AG09309 (cell line): ENCODE measurements around the gene SEMA5A.

ENCODE experiments used
- DNase-seq: peaks from one replicate; pipeline ENCODE4 v3.0.0-alpha.2; 2010; ENCODE audit warnings: low read depth
- H3K4me3 ChIP-seq: 2 replicates; pipeline ENCODE4 v1.5.1; 2011; ENCODE audit warnings: mild to moderate bottlenecking, low read depth, low read length, moderate library complexity; ENCODE audit not compliant: control insufficient read depth
- TF ChIP-seq, protein P1 (sequence below): IDR thresholded peaks from 2 replicates; pipeline ENCODE4 v1.5.1; 2011; ENCODE audit warnings: mild to moderate bottlenecking, low read depth, low read length, inconsistent platforms; ENCODE audit not compliant: insufficient read depth, control insufficient read depth; ENCODE audit errors: missing control alignments

Gene SEMA5A

DNA sequence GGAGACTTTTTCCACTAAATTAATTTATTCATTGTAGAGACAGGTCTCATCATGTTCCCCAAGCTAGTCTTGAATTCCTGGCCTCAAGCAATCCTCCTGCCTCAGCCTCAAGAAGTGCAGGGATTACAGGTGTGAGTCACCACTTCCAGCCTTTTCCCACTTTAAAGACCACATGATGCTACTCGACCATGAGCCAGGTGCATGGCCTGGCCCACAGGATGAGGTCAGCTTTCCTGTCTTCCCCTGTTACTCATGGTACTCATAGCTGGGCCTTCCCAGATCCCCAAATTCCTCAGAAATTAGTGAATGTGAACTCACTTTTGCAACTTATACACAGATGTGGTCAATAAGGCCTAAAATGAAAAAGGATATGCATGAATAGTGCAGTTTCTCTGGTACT is 395.9 kb downstream of the SEMA5A start:
- no peak overlapping the region for H3K4me3 ChIP-seq
- TF ChIP-seq, protein P1, sequence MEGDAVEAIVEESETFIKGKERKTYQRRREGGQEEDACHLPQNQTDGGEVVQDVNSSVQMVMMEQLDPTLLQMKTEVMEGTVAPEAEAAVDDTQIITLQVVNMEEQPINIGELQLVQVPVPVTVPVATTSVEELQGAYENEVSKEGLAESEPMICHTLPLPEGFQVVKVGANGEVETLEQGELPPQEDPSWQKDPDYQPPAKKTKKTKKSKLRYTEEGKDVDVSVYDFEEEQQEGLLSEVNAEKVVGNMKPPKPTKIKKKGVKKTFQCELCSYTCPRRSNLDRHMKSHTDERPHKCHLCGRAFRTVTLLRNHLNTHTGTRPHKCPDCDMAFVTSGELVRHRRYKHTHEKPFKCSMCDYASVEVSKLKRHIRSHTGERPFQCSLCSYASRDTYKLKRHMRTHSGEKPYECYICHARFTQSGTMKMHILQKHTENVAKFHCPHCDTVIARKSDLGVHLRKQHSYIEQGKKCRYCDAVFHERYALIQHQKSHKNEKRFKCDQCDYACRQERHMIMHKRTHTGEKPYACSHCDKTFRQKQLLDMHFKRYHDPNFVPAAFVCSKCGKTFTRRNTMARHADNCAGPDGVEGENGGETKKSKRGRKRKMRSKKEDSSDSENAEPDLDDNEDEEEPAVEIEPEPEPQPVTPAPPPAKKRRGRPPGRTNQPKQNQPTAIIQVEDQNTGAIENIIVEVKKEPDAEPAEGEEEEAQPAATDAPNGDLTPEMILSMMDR = no peak
- DNase-seq = no peak

DNA sequence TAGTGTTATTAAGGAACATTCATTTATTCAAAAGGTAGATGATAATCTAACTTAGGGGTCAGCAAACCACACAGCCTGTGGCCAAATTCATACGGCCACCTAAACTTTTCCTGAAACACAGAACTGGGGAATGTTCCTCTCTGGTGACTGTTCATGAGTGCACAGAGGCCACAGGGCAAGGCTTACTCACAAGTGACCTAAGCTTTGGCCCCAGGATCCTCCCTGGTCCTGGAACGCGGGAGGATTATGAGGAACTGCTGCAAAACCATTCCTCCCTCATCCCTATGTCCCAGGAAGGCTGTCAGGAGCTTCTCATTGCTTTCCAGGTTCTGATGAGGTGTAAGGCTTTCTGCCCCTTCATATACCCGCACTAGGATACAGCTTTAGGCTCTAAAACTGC is 397.6 kb downstream of the SEMA5A start:
- H3K4me3 ChIP-seq = no peak overlapping the region
- no peak for DNase-seq
- TF ChIP-seq, protein P1 = no peak

DNA sequence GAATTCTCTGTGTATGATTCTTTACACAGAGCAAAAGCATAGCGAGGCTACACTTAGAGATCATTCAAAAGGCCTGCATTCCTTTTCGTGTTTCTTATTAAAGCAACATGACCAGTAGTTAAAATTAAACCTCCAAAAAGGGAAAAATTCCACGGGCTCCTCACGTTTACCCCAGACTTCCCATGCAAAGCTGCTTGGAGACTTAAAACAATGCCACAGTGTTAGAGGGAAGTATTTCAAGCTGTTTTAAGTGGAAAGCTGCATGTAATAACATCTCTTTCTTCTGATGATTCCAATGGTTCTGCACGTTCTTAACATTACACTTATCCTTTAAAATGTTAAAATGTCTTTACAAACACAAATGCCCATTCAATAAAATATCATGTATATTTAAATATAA is 405.2 kb downstream of the SEMA5A start:
- no peak overlapping the region for H3K4me3 ChIP-seq
- no peak for DNase-seq
- TF ChIP-seq, protein P1 = no peak

DNA sequence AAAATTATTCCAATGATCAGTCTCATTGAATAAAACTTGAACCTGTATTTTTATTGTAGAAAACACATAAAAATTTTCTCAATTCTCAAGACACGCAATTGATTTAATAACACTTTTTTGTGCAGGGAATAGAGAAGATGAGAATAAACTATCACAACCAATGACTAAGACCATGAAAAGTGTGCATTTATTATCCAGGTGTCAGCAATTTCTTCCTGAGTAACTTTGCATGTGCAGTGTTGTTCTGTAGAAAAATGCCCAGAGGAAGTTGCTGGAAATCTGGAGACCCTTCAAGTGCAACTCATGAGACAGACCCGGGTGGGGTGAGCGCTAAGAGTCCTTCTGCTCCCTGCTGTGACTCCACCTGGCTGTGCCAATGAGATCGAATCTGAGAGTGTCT is 405.7 kb downstream of the SEMA5A start:
- no peak overlapping the region for H3K4me3 ChIP-seq
- DNase-seq = no peak
- TF ChIP-seq, protein P1 = no peak

DNA sequence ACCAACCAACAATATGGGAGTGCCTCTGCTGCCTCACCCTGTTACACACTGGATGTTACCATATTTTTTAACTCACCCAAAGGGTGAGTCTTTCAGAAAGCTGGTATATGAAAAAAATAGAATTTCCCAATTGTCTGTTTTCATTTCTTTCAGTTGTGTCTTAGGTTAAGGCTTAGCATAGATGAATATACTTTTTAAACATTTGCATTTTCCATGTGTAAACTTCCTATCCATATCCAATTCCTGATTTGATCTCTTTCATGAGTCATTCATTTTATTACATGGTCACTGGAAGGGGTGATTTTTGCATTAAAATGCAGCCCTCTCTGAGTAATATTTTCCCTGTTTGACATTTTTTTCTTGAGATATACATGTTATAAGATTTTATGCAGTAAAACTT is 406.5 kb downstream of the SEMA5A start:
- DNase-seq = no peak
- H3K4me3 ChIP-seq = no peak overlapping the region
- TF ChIP-seq, protein P1 = no peak

DNA sequence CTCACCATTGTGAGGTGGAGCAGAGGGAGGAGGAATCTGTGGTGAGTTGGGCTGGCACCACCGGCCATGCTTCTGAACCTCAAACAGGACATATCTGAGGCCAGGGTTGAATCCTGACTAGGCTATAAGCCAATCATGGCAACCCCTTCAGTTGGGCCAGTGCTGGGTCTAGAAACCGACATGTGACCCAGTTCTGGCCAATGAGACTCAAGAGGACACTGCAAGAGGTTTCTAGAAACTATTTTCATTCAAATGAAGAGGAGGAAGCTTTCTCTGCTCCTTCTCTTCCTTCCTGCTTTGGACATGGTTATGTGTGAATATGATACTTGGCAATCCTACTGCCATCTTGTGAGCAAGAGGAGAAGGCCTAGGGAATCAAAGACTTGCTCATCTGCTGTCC is 417.7 kb downstream of the SEMA5A start:
- H3K4me3 ChIP-seq = no peak overlapping the region
- no peak for DNase-seq
- TF ChIP-seq, protein P1 = no peak

DNA sequence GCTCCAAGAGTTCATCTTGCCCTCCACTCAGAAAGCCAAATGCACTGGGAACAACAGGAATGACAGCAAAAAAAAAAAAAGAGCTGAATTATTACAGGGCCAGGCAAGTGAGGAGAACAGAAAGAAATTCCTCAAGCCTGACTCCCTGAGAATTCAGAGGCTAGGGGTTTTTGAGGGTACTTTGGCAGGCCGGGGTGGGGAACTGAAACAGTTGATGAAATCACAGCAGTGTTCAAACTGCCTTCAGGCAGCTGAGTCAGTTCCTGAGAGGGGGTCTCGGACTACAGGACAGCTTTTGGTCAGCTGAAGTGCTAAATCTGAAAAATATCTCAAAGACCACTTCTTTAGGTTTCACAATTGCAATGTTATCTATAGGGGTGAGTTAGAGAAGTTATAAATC is 419.4 kb downstream of the SEMA5A start:
- H3K4me3 ChIP-seq = no peak overlapping the region
- TF ChIP-seq, protein P1 = no peak
- DNase-seq = no peak
